ENCODE measurements around the gene BIVM. TPM values are rescaled to one million over a fixed set of nuclear protein-coding genes. Genes with fewer than 3 reads are reported as not detected.

Gene BIVM
- total and polyA plus RNA-seq, 2 experiments from 2014 or later, result 3.2 to 4.2 TPM

- no peak for TF ChIP-seq ZNF462 (CRISPR knock-in tag; IDR thresholded peaks at IDR 0.05)
- TF ChIP-seq CREB1 (CRISPR knock-in tag; IDR thresholded peaks at IDR 0.05; ENCODE audit: low read depth), result no peak
Observed at GRCh38 chr13:102854675-102855074, 55.8 kb downstream of the BIVM start (continued).

- Histone ChIP-seq H3K27ac (ENCODE audit: low read depth) (no peak overlapping the region), H3F3A (replicated peaks; ENCODE audit: low read depth) (no peaks in the 10 kb centered on the region), H3K9me2 (ENCODE audit: insufficient read depth) (no peaks in the 10 kb centered on the region), H3K4me3 (no peak overlapping the region), H3K27me3 (ENCODE audit: insufficient read depth) (no peaks in the 10 kb centered on the region), H3K79me2 (replicated peaks; ENCODE audit: insufficient read depth) (no peaks in the 10 kb centered on the region), H4K20me1 (replicated peaks; ENCODE audit: insufficient read depth) (no peaks in the 10 kb centered on the region), H2AFZ (no peak overlapping the region), H3K4me2 (no peak overlapping the region), H3K4me1 (ENCODE audit: insufficient read depth) (no peaks in the 10 kb centered on the region), H3K36me3 (ENCODE audit: insufficient read depth) (peaks cover 25% of the 10 kb centered on the region)
- Mint-ChIP-seq H3K4me1 (no peaks in the 10 kb centered on the region), H3K27me3 (ENCODE audit: insufficient read depth, low read depth, poor library complexity) (no peaks in the 10 kb centered on the region), H3K9me3 (no peaks in the 10 kb centered on the region), H3K4me3 (no peak overlapping the region), H3K36me3 (ENCODE audit: low read depth) (peaks cover 37% of the 10 kb centered on the region), H3K27ac (no peak overlapping the region)
- DNase-seq (ENCODE audit: low spot score), result no peak
- ATAC-seq, result no peak
- TF ChIP-seq REST (IDR thresholded peaks at IDR 0.05; ENCODE audit: unreplicated experiment), result no peak
- TF ChIP-seq CREB1 (CRISPR knock-in tag; IDR thresholded peaks at IDR 0.05; ENCODE audit: low read depth), result no peak
- no peak for TF ChIP-seq EZH2phosphoT487 (IDR thresholded peaks at IDR 0.05; ENCODE audit: unreplicated experiment)
- TF ChIP-seq ZNF331 (CRISPR knock-in tag; IDR thresholded peaks at IDR 0.05; ENCODE audit: low read depth), result no peak
- TF ChIP-seq ETS1 (IDR thresholded peaks at IDR 0.05), result no peak
- no peak for TF ChIP-seq NANOG (IDR thresholded peaks at IDR 0.05; ENCODE audit: borderline replicate concordance)
- TF ChIP-seq STAT1 (IDR thresholded peaks at IDR 0.05; ENCODE audit: unreplicated experiment), result no peak
Observed at GRCh38 chr13:102856557-102856956, 57.6 kb downstream of the BIVM start.
